HFF-Myc (cell line): ENCODE results near the gene IL10RA.

Experiments used
- DNase-seq: peaks from one replicate; pipeline ENCODE4 v3.0.0-alpha.2; 2011; ENCODE audit warnings: low read depth; ENCODE audit errors: extremely low read depth
- H3K4me3 ChIP-seq: replicated peaks from 2 replicates; pipeline ENCODE4 v1.5.1; 2011; ENCODE audit warnings: low read depth, mild to moderate bottlenecking, control low read depth, low read length
- TF ChIP-seq, protein P1 (sequence below): IDR thresholded peaks from 2 replicates; pipeline ENCODE4 v1.5.1; 2012; ENCODE audit warnings: mild to moderate bottlenecking, low read depth, low read length, control low read depth; ENCODE audit errors: missing control alignments

Gene IL10RA

DNA sequence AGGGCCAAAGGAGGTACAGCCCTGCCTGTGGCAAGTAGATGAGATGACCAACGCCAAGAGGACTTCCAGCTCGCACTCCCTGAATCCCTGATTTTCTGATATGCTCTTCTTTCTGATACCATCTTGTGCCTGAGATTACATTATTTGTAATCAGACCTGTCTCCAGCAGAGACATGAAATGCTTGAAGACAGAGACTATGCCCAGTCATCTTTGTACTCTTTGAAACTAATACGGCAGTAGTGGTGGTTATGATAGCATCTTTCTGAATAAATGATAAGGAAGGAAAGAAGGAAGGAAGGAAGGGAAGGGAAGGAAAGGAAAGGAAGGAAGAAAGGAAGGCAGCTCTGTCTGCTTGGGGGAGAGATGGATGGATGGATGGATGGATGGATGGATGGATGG, 27.8 kb downstream of the IL10RA start:
- TF ChIP-seq, protein P1, sequence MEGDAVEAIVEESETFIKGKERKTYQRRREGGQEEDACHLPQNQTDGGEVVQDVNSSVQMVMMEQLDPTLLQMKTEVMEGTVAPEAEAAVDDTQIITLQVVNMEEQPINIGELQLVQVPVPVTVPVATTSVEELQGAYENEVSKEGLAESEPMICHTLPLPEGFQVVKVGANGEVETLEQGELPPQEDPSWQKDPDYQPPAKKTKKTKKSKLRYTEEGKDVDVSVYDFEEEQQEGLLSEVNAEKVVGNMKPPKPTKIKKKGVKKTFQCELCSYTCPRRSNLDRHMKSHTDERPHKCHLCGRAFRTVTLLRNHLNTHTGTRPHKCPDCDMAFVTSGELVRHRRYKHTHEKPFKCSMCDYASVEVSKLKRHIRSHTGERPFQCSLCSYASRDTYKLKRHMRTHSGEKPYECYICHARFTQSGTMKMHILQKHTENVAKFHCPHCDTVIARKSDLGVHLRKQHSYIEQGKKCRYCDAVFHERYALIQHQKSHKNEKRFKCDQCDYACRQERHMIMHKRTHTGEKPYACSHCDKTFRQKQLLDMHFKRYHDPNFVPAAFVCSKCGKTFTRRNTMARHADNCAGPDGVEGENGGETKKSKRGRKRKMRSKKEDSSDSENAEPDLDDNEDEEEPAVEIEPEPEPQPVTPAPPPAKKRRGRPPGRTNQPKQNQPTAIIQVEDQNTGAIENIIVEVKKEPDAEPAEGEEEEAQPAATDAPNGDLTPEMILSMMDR, result no peak
- DNase-seq, result no peak
- H3K4me3 ChIP-seq, result no peak overlapping the region

DNA sequence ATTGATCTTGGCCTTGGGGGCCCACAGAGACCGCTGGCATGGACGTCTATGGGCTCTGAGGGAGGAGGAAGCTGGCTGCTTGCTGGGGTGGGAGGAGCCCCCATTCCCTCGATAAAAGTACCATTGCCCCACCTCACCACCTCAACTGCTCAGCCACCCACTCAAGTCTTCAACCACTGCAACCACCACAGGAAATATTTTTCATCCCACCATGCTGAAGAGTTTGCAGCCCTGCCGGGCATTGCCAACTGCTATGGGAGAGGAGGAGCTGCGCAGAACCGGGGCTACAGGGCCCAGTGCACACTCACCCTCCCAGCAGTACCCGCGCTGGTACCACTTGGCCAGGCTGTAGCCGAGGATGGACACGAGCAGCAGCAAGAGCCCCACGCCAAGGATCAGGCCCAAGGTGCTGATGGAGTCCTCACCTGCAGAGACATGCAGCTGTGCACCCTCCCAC, 29.2 kb downstream of the IL10RA start:
- no peak overlapping the region for H3K4me3 ChIP-seq
- TF ChIP-seq, protein P1, result no peak
- DNase-seq, result no peak

DNA sequence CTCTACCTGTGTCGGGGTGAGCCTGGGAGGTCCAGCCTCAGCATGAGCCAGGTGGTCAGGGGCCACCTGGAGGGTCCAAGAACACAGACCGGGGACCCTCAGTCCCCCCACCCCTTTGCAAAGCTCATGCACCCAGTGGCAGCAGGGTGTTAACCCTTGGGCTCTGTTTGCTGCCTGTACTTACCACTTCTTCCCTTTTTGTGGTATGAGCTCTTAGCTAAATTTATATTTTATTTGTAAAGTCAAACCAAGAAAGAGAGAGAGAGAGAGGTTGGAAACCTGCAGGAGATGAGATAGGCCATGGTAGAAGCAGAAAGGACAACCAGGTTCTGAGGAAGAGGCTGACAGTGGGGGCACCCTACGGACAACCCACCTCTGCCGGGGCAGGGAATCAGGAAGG, 29.9 kb downstream of the IL10RA start:
- no peak for DNase-seq
- no peak overlapping the region for H3K4me3 ChIP-seq
- TF ChIP-seq, protein P1, result no peak

DNA sequence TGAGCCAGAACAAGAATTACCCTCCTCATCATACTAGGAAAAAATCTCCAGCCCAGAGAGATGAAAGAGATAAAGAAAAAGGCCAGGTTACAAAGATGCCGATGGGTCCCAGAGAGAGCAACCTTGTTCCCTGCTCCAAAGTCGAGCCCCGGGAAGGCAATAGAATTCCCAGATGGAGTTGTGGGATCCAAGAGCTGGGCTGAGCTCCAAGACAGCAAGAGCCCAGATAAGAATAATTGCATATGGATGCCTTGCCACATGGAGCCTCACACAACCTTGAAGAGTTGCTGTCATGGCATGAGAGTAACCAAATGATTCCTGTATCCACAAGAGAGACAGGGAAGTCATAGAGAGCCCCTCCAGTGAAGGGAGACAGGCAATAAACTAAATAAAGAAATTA, 30.9 kb downstream of the IL10RA start:
- no peak overlapping the region for H3K4me3 ChIP-seq
- no peak for DNase-seq
- TF ChIP-seq, protein P1, result no peak

DNA sequence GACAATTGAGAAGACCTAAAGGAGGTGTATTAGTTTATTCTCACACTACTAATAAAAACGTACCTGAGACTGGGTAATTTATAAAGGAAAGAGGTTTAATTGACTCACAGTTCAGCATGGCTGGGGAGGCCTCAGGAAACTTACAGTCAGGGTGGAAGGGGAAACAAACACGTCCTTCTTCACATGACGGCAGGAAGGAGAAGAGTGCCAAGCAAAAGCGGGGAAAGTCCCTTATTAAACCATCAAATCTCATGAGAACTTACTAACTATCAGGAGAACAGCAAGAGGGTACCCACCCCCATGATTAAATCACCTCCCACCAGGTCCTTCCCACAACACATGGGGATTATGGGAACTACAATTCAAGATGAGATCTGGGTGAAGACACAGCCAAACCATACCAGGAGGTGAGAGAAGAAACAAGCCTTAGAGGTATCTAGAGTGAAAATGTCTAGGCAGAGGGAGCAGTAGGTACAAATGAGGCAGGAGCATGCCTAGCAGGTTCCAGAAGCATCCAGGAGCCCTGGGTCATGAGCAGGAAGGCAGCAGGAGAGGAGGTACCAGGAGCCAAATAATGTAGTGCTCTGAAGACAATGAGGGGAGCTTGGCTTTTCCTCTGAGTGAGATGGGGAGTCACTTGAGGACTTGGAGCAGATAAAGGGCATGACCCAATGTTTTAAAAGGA, 31.6 kb downstream of the IL10RA start:
- H3K4me3 ChIP-seq, result no peak overlapping the region
- no peak for DNase-seq
- TF ChIP-seq, protein P1, result no peak

DNA sequence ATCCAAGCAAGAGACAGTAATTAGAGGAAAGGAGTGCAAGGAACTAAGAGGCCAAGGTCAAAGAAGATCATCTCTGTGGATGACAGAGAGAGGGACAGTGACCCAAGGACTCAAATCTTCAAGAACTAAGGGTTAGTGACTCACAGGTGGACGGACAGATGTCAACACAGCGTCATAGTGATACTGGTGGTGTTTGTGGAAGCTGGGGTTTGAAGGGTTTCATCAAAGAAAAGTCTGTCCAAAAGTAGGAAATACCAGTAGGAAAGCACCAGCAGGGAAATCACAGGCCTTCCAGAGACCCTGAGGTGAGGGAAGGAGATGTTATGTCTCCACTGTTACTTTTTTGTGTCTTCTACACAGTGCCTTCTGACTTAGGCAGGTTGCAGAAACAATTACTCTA, 32.2 kb downstream of the IL10RA start:
- H3K4me3 ChIP-seq, result no peak overlapping the region
- TF ChIP-seq, protein P1, result no peak
- no peak for DNase-seq

DNA sequence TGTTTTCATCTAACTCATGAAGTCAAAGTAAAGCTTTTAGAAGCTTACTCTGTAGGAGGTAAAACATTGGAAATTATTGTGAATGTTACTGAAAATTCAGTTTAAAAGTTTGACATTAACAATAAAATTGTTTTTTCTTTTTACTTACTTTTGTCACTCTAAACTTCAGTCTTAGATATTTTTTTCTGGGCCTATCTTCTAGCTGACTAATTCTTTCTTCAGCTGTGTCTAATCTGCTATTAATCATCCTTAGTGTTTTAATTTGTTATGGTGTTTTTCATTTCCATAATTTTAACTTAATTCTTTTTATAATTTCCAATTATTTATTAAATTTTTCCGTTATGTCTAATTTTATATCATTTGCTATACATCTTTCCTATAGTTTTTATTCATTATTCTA, 35.0 kb downstream of the IL10RA start:
- DNase-seq, result no peak
- TF ChIP-seq, protein P1, result no peak
- no peak overlapping the region for H3K4me3 ChIP-seq
